Measurements from ENCODE around the gene DDX25. TPM values are rescaled to one million over a fixed set of nuclear protein-coding genes. Genes with fewer than 3 reads are reported as not detected.
A peak's percentile ranks its signal among the peaks of the same experiment; 100 is the strongest.

DDX25 gene
- total and polyA plus RNA-seq, 9 of the 15 experiments (the other 6 are each of a cell fraction or from before 2014, with no cell fraction given), result not detected

DNA sequence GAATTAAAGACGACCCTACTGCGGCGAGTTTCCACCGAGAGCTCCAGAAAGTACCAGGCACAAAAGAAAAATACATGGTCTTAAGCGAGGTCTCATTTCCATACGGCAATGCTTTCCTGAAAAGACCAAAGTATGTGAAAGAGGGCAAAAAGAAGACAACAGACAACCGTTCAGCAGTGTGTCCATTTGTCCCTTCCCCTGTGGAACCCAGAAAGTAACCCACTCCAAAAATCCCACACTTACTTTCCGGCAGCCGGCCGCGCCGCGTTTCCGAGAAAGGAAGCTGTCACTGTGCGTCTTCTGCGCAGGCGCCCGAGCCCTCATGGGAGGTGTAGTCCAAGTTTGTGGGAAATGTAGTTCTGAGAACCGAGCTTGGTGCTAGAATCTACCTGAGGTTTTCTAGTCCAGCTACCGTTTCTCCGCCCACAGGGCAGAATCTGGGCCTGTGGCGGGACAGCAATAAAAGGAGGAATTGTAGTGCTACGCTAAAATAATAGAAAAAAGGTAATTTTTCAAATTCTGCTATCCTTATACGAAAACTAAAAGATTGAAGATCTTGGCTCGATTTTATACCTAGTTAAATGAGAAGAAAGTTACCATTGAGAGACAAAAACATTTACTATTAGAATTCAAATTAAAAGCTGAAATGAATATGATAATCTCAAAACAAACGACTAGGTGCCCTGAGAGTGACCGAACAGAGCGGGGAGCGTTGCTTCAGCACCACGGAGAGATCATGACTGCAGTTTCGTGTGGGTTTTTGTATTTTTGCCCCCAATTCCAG is 1.2 kb upstream of the DDX25 start, which contains the start of gene PUS3 (continued):
- TF ChIP-seq, protein P1, sequence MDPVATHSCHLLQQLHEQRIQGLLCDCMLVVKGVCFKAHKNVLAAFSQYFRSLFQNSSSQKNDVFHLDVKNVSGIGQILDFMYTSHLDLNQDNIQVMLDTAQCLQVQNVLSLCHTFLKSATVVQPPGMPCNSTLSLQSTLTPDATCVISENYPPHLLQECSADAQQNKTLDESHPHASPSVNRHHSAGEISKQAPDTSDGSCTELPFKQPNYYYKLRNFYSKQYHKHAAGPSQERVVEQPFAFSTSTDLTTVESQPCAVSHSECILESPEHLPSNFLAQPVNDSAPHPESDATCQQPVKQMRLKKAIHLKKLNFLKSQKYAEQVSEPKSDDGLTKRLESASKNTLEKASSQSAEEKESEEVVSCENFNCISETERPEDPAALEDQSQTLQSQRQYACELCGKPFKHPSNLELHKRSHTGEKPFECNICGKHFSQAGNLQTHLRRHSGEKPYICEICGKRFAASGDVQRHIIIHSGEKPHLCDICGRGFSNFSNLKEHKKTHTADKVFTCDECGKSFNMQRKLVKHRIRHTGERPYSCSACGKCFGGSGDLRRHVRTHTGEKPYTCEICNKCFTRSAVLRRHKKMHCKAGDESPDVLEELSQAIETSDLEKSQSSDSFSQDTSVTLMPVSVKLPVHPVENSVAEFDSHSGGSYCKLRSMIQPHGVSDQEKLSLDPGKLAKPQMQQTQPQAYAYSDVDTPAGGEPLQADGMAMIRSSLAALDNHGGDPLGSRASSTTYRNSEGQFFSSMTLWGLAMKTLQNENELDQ (CRISPR knock-in tag; IDR thresholded peaks at IDR 0.05; ENCODE audit: borderline replicate concordance), result no peak
- no peak for TF ChIP-seq CHD2 (IDR thresholded peaks at IDR 0.05; ENCODE audit: low read depth, low read length)
- TF ChIP-seq CREM (IDR thresholded peaks at IDR 0.05; ENCODE audit: low read depth), result peak; percentile 92
- no peak for TF ChIP-seq LARP7 (IDR thresholded peaks at IDR 0.05)
- no peak for TF ChIP-seq ZNF324 (CRISPR knock-in tag; IDR thresholded peaks at IDR 0.05)
- TF ChIP-seq, protein P2, sequence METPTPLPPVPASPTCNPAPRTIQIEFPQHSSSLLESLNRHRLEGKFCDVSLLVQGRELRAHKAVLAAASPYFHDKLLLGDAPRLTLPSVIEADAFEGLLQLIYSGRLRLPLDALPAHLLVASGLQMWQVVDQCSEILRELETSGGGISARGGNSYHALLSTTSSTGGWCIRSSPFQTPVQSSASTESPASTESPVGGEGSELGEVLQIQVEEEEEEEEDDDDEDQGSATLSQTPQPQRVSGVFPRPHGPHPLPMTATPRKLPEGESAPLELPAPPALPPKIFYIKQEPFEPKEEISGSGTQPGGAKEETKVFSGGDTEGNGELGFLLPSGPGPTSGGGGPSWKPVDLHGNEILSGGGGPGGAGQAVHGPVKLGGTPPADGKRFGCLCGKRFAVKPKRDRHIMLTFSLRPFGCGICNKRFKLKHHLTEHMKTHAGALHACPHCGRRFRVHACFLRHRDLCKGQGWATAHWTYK (CRISPR knock-in tag; IDR thresholded peaks at IDR 0.05), result no peak
- 0 out of 4 replicates have a peak, but pooled peaks of 1 of the 2 experiments have one; percentile 35 for TF ChIP-seq TBL1XR1 (IDR thresholded peaks at IDR 0.05; ENCODE audit: low read length in 2 of 2)
- TF ChIP-seq, protein P3, sequence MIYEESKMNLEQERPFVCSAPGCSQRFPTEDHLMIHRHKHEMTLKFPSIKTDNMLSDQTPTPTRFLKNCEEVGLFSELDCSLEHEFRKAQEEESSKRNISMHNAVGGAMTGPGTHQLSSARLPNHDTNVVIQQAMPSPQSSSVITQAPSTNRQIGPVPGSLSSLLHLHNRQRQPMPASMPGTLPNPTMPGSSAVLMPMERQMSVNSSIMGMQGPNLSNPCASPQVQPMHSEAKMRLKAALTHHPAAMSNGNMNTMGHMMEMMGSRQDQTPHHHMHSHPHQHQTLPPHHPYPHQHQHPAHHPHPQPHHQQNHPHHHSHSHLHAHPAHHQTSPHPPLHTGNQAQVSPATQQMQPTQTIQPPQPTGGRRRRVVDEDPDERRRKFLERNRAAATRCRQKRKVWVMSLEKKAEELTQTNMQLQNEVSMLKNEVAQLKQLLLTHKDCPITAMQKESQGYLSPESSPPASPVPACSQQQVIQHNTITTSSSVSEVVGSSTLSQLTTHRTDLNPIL (CRISPR knock-in tag; IDR thresholded peaks at IDR 0.05), result no peak
- TF ChIP-seq NR3C1 (CRISPR knock-in tag; IDR thresholded peaks at IDR 0.05), result no peak
- TF ChIP-seq ELF1 (tag; IDR thresholded peaks at IDR 0.05), result 0 out of 2 replicates have a peak, but pooled peaks have one; percentile 44
- TF ChIP-seq, protein P4, sequence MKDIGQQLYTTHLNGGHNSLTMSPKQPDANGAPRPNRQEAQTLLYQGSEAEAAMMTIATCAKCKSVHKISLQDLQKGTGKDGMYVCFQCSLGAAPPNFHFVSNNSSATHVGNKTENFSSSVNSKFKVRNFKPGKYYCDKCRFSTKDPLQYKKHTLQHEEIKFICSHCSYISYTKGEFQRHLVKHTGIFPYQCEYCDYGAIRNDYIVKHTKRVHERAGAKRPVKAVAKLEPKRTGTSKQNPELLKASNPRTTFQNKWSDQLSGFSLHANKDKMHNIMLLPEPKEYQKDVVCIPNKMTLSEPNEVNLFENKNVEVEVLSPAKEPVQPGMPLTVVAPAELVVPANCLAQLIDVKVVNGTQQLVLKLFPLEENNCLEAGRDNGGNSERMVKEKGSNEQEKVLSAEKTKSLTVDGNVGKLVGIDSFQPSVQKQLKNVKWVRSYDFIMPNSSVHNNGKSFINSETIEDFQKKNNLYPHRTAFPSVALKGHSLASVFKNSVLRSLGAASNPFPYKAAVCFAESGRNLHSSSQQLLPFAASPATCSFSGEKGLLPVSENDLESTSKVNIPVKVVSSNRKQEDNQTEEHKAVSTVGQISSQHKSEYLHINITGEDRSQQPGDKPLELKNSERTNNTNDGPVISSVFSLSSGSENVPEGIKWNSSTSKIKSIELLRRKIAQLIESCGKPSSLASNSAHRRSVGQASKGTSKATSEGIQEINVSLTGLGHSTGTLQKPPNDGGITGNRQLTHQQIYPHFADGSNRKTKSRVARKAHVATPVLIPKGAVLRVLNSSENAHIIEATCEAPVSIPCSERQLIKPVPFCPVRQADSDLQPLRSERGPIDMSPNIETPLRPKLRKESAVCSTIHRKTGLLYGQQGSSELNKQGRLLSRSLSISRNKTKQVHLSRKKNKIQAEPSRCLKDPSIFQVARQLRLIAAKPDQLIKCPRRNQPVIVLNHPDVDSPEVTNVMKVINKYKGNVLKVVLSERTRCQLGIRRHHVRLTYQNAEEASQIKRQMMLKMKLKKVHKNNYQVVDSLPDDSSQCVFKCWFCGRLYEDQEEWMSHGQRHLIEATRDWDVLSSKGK (CRISPR knock-in tag; IDR thresholded peaks at IDR 0.05), result no peak
- TF ChIP-seq PHF8 (IDR thresholded peaks at IDR 0.05; ENCODE audit: borderline replicate concordance, low read length), result peak; percentile 82; the same call in 1 of the 2 replicates
- no peak for TF ChIP-seq ASH1L (IDR thresholded peaks at IDR 0.05; ENCODE audit: borderline replicate concordance, low read depth, partially characterized antibody)
- TF ChIP-seq, protein P5, sequence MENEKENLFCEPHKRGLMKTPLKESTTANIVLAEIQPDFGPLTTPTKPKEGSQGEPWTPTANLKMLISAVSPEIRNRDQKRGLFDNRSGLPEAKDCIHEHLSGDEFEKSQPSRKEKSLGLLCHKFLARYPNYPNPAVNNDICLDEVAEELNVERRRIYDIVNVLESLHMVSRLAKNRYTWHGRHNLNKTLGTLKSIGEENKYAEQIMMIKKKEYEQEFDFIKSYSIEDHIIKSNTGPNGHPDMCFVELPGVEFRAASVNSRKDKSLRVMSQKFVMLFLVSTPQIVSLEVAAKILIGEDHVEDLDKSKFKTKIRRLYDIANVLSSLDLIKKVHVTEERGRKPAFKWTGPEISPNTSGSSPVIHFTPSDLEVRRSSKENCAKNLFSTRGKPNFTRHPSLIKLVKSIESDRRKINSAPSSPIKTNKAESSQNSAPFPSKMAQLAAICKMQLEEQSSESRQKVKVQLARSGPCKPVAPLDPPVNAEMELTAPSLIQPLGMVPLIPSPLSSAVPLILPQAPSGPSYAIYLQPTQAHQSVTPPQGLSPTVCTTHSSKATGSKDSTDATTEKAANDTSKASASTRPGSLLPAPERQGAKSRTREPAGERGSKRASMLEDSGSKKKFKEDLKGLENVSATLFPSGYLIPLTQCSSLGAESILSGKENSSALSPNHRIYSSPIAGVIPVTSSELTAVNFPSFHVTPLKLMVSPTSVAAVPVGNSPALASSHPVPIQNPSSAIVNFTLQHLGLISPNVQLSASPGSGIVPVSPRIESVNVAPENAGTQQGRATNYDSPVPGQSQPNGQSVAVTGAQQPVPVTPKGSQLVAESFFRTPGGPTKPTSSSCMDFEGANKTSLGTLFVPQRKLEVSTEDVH (IDR thresholded peaks at IDR 0.05; ENCODE audit: low read depth, partially characterized antibody), result no peak
- TF ChIP-seq KHSRP (IDR thresholded peaks at IDR 0.05), result no peak
- TF ChIP-seq HDAC8 (tag; IDR thresholded peaks at IDR 0.05), result no peak

All from K562 (cell line).